B cell (primary cell): ENCODE results near the gene ZNF260. TPM values are rescaled to one million over a fixed set of nuclear protein-coding genes. Genes with fewer than 3 reads are reported as not detected.

Source experiments
- ATAC-seq: fragments of 200-7000 bp; cut with Tn5 transposase; one replicate; pipeline ENCODE4 v1.10.0; 2021; ENCODE audit warnings: low read depth, mild to moderate bottlenecking, moderate number of reproducible peaks, moderate library complexity
- CTCF ChIA-PET: fragments of 350-600 bp; sonication (Branson Sonifier 250); formaldehyde crosslinking; loops from one replicate; lab custom pipeline; 2021; ENCODE audit warnings: antibody characterized with exemption, inconsistent platforms; lab: Charles Lee
- POLR2A ChIA-PET: fragments of 350-600 bp; sonication (Branson Sonifier 250); formaldehyde crosslinking; loops from one replicate; lab custom pipeline; 2021; ENCODE audit warnings: antibody characterized with exemption; lab: Charles Lee
- DNase-seq: peaks from one replicate; pipeline ENCODE4 v3.0.0; 2013
- H2AFZ ChIP-seq: 2 replicates; pipeline ENCODE4 v1.6.1; 2012; ENCODE audit warnings: mild to moderate bottlenecking, low read depth, low read length; ENCODE audit not compliant: insufficient read depth, poor library complexity, severe bottlenecking
- H3K27ac ChIP-seq, 2 donors: 1 replicate in 1 of 2; 2 replicates in 1 of 2; pipeline ENCODE4 v1.5.1; 2012 to 2013; ENCODE audit warnings: low read length in 2 of 2, mild to moderate bottlenecking in 2 of 2, moderate library complexity in 1 of 2
- H3K27me3 ChIP-seq, 4 experiments: fragments of 200-600 bp in 1 of 4; sonication (generic) in 1 of 4; replicated peaks in 1 of 4; 1 replicate in 2 of 4; 2 replicates in 2 of 4; pipeline versions ENCODE4 v1.6.1 to v1.7.0; 2013 to 2016; ENCODE audit warnings: low read length in 3 of 4, mild to moderate bottlenecking in 2 of 4, mixed read lengths in 1 of 4, moderate library complexity in 1 of 4; ENCODE audit not compliant: insufficient read depth in 4 of 4, control insufficient read depth in 3 of 4; ENCODE audit errors: control extremely low read depth in 1 of 4
- H3K36me3 ChIP-seq, 2 experiments: replicated peaks in 1 of 2; 1 replicate in 1 of 2; 2 replicates in 1 of 2; pipeline versions ENCODE4 v1.6.1 to v1.7.1; 2013; ENCODE audit warnings: low read length in 1 of 2; ENCODE audit not compliant: insufficient read depth in 2 of 2, control insufficient read depth in 1 of 2; ENCODE audit errors: control extremely low read depth in 1 of 2, extremely low read depth in 1 of 2
- H3K4me1 ChIP-seq, 2 donors: fragments of 200-600 bp in 1 of 2; sonication (generic) in 1 of 2; 1 replicate in 1 of 2; 2 replicates in 1 of 2; pipeline versions ENCODE4 v1.5.1 to v1.6.1; 2013 to 2017; ENCODE audit warnings: low read length in 2 of 2; ENCODE audit not compliant: control insufficient read depth in 2 of 2, insufficient read depth in 2 of 2
- H3K4me2 ChIP-seq: replicated peaks from 2 replicates; pipeline ENCODE3; 2012; ENCODE audit warnings: mild to moderate bottlenecking, low read depth, low read length; ENCODE audit not compliant: poor library complexity, severe bottlenecking
- H3K4me3 ChIP-seq, 5 experiments: fragments of 200-600 bp in 1 of 5; sonication (generic) in 1 of 5; 1 replicate in 3 of 5; 2 replicates in 2 of 5; pipeline versions ENCODE4 v1.5.1 to v1.7.0; 2011 to 2016; ENCODE audit warnings: low read length in 4 of 5, mild to moderate bottlenecking in 4 of 5, low read depth in 2 of 5, control low read depth in 1 of 5, moderate library complexity in 1 of 5; ENCODE audit not compliant: insufficient read depth in 1 of 5; ENCODE audit errors: control extremely low read depth in 1 of 5, extremely low read depth in 1 of 5
- H3K79me2 ChIP-seq: fragments of 200-600 bp; sonication (generic); one replicate; pipeline ENCODE4 v1.6.0; 2016; ENCODE audit warnings: low read length; ENCODE audit not compliant: control insufficient read depth, insufficient read depth
- H3K9ac ChIP-seq: fragments of 200-600 bp; sonication (generic); 2 replicates; pipeline ENCODE4 v1.6.1; 2017; ENCODE audit warnings: mild to moderate bottlenecking, low read length, moderate library complexity
- H3K9me3 ChIP-seq, 3 donors: one replicate each; pipeline versions ENCODE4 v1.6.1 to v1.7.1; 2013; ENCODE audit warnings: low read length in 2 of 3; ENCODE audit not compliant: control insufficient read depth in 2 of 3, insufficient read depth in 1 of 3; ENCODE audit errors: control extremely low read depth in 1 of 3
- H4K20me1 ChIP-seq: 2 replicates; pipeline ENCODE4 v1.6.0; 2012; ENCODE audit warnings: mild to moderate bottlenecking, low read length; ENCODE audit not compliant: insufficient read depth, control insufficient read depth, poor library complexity, severe bottlenecking
- H3K27ac Mint-ChIP-seq: one replicate; pipeline ENCODE4 v1.8.0; 2021; ENCODE audit warnings: mixed read lengths
- H3K27me3 Mint-ChIP-seq: one replicate; pipeline ENCODE4 v1.8.0; 2021; ENCODE audit warnings: mixed read lengths
- H3K4me1 Mint-ChIP-seq: one replicate; pipeline ENCODE4 v1.8.0; 2021; ENCODE audit warnings: mixed read lengths
- H3K4me3 Mint-ChIP-seq: one replicate; pipeline ENCODE4 v1.8.0; 2021; ENCODE audit warnings: mixed read lengths
- H3K9me3 Mint-ChIP-seq: one replicate; pipeline ENCODE4 v1.8.0; 2022; ENCODE audit warnings: mixed read lengths; ENCODE audit not compliant: insufficient read depth
- EZH2 ChIP-seq: IDR thresholded peaks from 2 replicates; pipeline ENCODE4 v1.6.1; 2012; ENCODE audit warnings: borderline replicate concordance, low read depth, mild to moderate bottlenecking, moderate library complexity, low read length; ENCODE audit not compliant: insufficient read depth, poor library complexity, severe bottlenecking
- WGBS: methylation state at CpG from one replicate; pipeline ENCODE4 v1.1.5; 2013; ENCODE audit warnings: missing lambda C conversion rate; ENCODE audit not compliant: insufficient coverage; 5-methylcytosine and 5-hydroxymethylcytosine counted together
- intact Hi-C: fragments of 100-400 bp; cut with micrococcal nuclease; formaldehyde crosslinking; loops from one replicate; pipeline ENCODE4 v1.10.0; 2022
- polyA plus RNA-seq: library from polyadenylated mRNA; depleted of rRNA; stranded (reverse); fragments of >200 nt; gene quantifications from 2 replicates; pipeline ENCODE4 v1.2.3, GENCODE V29; 2012
- total RNA-seq, 2 donors: library from RNA; stranded (reverse); fragments of 120-200 nt in 1 of 2; gene quantifications; 1 replicate in 1 of 2; 2 replicates in 1 of 2; pipeline versions ENCODE4 v1.2.3 to v1.2.4, GENCODE V29; 2013 to 2022
- TF ChIP-seq, protein P1 (sequence below): fragments of 200-600 bp; IDR thresholded peaks from one replicate; pipeline ENCODE4 v1.8.0; 2022; ENCODE audit warnings: antibody characterized with exemption, mild to moderate bottlenecking

The ZNF260 gene
- total and polyA plus RNA-seq, 2 donors (not counting 1 experiment from before 2014, with no cell fraction given) = 3.0 to 20.4 TPM

DNA sequence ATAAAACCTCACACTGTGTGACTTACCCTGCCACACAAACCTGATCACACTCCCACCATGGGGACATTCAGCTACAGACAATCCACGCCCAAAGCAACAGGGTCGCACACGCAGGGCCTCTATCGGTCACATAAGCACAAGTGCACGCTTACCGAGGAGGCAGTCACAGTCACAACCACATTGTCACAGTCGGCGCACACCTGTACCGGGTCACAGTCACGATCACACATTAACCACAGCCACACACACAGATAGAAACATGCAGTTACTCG lies 39.3 kb downstream of the ZNF260 start:
- peak overlapping the region; percentile 85 to 86 for H3K27ac ChIP-seq
- POLR2A ChIA-PET = interaction anchor here (0.6 to 2.9 kb wide), 6 partner anchors 40 to 1105 kb away, joined by 3 to 25 read pairs (median 8); partner anchors contain the start of genes ZFP82, ZNF146, ZNF260 and ZNF529

More for the DNA sequence above, 39.3 kb downstream of the ZNF260 start:
- CTCF ChIA-PET = interaction anchor here (1.0 to 2.1 kb wide), 4 partner anchors 8 to 110 kb away, joined by 3 to 13 read pairs (median 3); partner anchors contain the start of genes ZFP14 and ZNF260
- peak overlapping the region; percentile 99 for H3K4me3 Mint-ChIP-seq
- peaks cover 45% of the 10 kb centered on the region for H3K4me1 Mint-ChIP-seq
- Histone ChIP-seq H3K27me3 (no peaks in the 10 kb centered on the region), H3K79me2 (peaks cover 34% of the 10 kb centered on the region), H3K36me3 (no peaks in the 10 kb centered on the region), H3K9me3 (peaks cover 0 to 22% (median 1%) of the 10 kb centered on the region in 3 donors), H3K4me1 (peaks cover 20 to 35% of the 10 kb centered on the region in 2 donors), H3K4me3 (peak overlapping the region; percentile 79 to 98 (median 90)), H3K9ac (peak overlapping the region; percentile 88), H2AFZ (peak overlapping the region; percentile 98), H3K4me2 (peak overlapping the region; percentile 90), H4K20me1 (no peaks in the 10 kb centered on the region)
- TF ChIP-seq, protein P1, sequence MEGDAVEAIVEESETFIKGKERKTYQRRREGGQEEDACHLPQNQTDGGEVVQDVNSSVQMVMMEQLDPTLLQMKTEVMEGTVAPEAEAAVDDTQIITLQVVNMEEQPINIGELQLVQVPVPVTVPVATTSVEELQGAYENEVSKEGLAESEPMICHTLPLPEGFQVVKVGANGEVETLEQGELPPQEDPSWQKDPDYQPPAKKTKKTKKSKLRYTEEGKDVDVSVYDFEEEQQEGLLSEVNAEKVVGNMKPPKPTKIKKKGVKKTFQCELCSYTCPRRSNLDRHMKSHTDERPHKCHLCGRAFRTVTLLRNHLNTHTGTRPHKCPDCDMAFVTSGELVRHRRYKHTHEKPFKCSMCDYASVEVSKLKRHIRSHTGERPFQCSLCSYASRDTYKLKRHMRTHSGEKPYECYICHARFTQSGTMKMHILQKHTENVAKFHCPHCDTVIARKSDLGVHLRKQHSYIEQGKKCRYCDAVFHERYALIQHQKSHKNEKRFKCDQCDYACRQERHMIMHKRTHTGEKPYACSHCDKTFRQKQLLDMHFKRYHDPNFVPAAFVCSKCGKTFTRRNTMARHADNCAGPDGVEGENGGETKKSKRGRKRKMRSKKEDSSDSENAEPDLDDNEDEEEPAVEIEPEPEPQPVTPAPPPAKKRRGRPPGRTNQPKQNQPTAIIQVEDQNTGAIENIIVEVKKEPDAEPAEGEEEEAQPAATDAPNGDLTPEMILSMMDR = no peak
- TF ChIP-seq EZH2 = no peak
- H3K27ac Mint-ChIP-seq = peak overlapping the region; percentile 99
- H3K9me3 Mint-ChIP-seq = peaks cover 3% of the 10 kb centered on the region
- intact Hi-C loops = loop anchor here (1.0 to 5.0 kb wide), 7 partner anchors 40 to 729 kb away; partner anchors contain the start of genes ZFP14, ZFP82, ZNF260 and ZNF383
- ATAC-seq (peak; percentile 3), DNase-seq (no peak)
- 0% methylated on average over 11 of the region's 11 CpGs for WGBS
- no peaks in the 10 kb centered on the region for H3K27me3 Mint-ChIP-seq
